AG04450 (cell line): ENCODE measurements around the gene ATP9B. TPM values are rescaled to one million over a fixed set of nuclear protein-coding genes. Genes with fewer than 3 reads are reported as not detected.

Experiments
- CTCF ChIA-PET: fragments of 300-600, 350-600 bp; formaldehyde crosslinking; extraction: SDS; loops from one replicate; lab custom pipeline; 2022; ENCODE audit warnings: antibody characterized with exemption, inconsistent platforms; lab: Charles Lee
- POLR2A ChIA-PET: fragments of 350-600 bp; formaldehyde crosslinking; extraction: SDS; loops from one replicate; lab custom pipeline; 2021; ENCODE audit warnings: antibody characterized with exemption, inconsistent platforms; lab: Yijun Ruan, JAX
- DNase-seq: peaks from one replicate; pipeline ENCODE4 v3.0.0-alpha.2; 2011; ENCODE audit warnings: low read depth, low spot score
- H3K27ac ChIP-seq: one replicate; pipeline ENCODE4 v1.5.1; 2012; ENCODE audit warnings: low read depth, low read length, control low read depth
- H3K27me3 ChIP-seq: one replicate; pipeline ENCODE4 v1.6.0; 2012; ENCODE audit warnings: low read length; ENCODE audit not compliant: control insufficient read depth, insufficient read depth
- H3K4me3 ChIP-seq: 2 replicates; pipeline ENCODE4 v1.5.1; 2011; ENCODE audit warnings: mild to moderate bottlenecking, low read depth, low read length, control low read depth
- H3K9me3 ChIP-seq: 2 replicates; pipeline ENCODE4 v1.5.1; 2012; ENCODE audit warnings: low read length; ENCODE audit not compliant: control insufficient read depth, insufficient read depth
- CTCF ChIP-seq: IDR thresholded peaks from 2 replicates; pipeline ENCODE4 v1.5.1; 2011; ENCODE audit warnings: low read depth, low read length, control low read depth, inconsistent platforms
- polyA plus RNA-seq: library from polyadenylated mRNA; depleted of rRNA; stranded (reverse); fragments of >200 nt; gene quantifications from 2 replicates; pipeline ENCODE4 v1.2.3, GENCODE V29; 2011

The ATP9B gene
- polyA plus RNA-seq, 1 experiment, result 18.1 TPM

GRCh38 chr18:79248495-79249060 is 179.4 kb downstream of the ATP9B start:
- Histone ChIP-seq H3K9me3 (no peaks in the 10 kb centered on the region), H3K27ac (no peak overlapping the region), H3K4me3 (no peak overlapping the region), H3K27me3 (no peaks in the 10 kb centered on the region)
- TF ChIP-seq CTCF, result no peak
- CTCF ChIA-PET, result no interaction called here
- POLR2A ChIA-PET, result no interaction called here
- no peak for DNase-seq

DNA sequence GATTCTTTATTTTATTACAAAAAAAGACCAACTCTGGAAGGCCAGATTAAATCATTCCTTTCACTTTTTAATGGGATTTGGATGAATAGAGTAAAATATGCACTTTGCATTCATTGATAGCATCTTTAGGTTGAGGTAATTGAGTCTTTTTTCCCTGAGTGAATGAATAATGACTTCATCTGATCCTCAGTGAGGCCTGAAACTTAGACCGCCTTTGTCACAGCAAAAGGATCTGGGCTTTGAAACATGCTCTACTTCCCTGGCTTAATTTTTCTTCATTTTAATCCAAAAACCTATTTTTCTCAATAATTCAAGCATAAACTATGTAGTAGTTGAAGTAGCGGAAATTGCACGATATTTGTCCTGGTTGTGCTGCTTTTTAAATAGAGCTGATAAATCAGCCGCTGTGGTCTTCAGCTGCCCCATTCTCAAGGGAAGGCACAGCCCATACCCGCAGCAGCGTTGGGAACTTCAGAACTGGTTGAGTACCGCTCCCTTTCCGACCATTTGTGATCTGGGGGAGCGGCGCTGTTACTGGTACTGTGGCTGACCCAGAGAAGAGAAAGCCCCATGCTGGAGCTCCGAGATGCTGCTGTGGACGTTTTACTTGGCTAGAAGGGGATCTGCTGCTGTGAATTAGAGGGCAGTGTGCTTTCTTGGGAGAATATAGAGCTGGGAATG is 181.2 kb downstream of the ATP9B start:
- H3K27ac ChIP-seq, result no peak overlapping the region
- no peaks in the 10 kb centered on the region for H3K27me3 ChIP-seq
- no peak for TF ChIP-seq CTCF
- DNase-seq, result no peak
- no peak overlapping the region for H3K4me3 ChIP-seq
- CTCF ChIA-PET, result interaction anchor here (0.9 kb wide), 1 partner anchor 8 kb away, joined by 4 read pairs; no protein-coding TSS in a partner anchor
- H3K9me3 ChIP-seq, result no peaks in the 10 kb centered on the region
- POLR2A ChIA-PET, result no interaction called here

DNA sequence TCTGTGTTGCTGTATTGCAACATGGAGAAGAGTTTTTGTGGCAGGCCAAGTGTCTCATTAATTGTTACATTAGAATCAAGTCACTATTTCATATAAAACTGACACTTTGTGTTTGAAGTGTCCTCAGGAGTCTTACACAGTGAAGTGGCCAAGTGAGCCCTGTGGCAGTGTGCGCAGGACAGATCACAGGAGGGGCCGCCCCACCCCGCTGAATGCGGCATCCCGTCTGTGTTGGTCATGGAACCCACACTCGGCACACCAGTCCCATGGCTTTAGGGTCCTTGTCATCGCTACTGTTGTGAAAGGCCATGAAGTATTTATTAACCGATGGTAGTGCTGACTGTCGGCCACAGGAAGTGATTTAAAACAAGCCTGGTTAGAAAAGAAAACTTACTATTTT is 181.8 kb downstream of the ATP9B start:
- no peaks in the 10 kb centered on the region for H3K27me3 ChIP-seq
- no peak overlapping the region for H3K27ac ChIP-seq
- POLR2A ChIA-PET, result no interaction called here
- no peak for TF ChIP-seq CTCF
- no peaks in the 10 kb centered on the region for H3K9me3 ChIP-seq
- H3K4me3 ChIP-seq, result no peak overlapping the region
- CTCF ChIA-PET, result interaction anchor here (0.9 kb wide), 1 partner anchor 8 kb away, joined by 4 read pairs; no protein-coding TSS in a partner anchor
- DNase-seq, result no peak

DNA sequence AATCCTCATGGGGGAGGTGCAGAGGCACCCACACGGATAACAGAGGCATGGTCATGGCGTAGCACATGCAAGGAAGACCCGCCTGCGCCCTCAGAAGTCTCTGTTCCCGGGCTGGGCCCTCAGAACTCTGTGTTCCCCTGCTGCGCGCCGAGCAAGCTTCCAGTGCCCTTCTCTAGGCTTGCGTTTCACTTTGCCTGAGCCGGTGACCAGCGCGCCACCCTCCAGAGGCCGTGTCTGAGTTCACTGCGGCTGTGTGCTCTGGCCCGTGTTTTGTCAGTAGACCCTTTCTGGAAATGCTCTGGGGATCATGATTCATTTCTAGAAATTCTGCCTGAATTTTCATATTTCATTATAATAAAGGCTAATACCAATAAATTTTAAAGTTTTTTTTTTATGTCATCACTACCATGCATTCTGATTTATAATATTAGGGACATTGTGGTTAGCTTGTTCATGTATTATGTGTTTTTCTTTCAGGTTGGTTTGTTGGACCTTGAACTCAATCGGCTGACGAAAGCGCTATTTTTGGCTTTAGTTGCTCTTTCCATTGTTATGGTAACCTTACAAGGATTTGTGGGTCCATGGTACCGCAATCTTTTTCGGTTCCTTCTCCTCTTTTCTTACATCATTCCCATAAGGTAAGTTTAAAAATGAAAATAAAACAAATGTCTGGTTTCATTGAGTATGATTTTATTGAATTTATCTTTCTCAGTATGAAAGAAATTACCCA is 183.9 kb downstream of the ATP9B start:
- ChIA-PET POLR2A (no interaction called here), CTCF (no interaction called here)
- no peak for DNase-seq
- H3K27me3 ChIP-seq, result no peaks in the 10 kb centered on the region
- no peak overlapping the region for H3K4me3 ChIP-seq
- no peak for TF ChIP-seq CTCF
- no peaks in the 10 kb centered on the region for H3K9me3 ChIP-seq
- no peak overlapping the region for H3K27ac ChIP-seq

GRCh38 chr18:79257480-79257879 is 188.3 kb downstream of the ATP9B start:
- H3K27ac ChIP-seq, result no peak overlapping the region
- H3K4me3 ChIP-seq, result no peak overlapping the region
- H3K27me3 ChIP-seq, result no peaks in the 10 kb centered on the region
- ChIA-PET CTCF (no interaction called here), POLR2A (no interaction called here)
- TF ChIP-seq CTCF, result no peak
- DNase-seq, result no peak
- H3K9me3 ChIP-seq, result no peaks in the 10 kb centered on the region
